Measurements from ENCODE around the gene STRN3.

The STRN3 gene

DNA sequence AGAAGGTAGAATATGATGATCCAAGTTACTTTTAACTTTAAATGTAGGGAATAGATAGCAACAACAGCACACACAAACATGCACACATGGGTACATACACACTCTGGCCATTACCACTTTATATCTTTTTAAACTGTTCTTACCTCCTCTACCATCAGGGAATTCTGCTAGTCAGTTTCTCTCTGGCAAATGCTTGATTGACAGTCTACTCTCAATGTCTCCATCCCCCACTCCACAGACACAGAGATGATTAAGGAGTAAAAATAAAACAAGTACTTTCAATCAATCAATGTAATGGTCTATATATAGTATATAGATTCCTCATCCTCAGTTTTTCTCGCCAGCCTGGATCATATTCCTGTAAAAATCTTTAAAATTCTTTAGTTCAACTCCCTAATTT, 16.1 kb upstream of the STRN3 start:
- Mint-ChIP-seq H3K27me3 (ENCODE audit: low read depth, poor library complexity) (no peaks in the 10 kb centered on the region), H3K27ac (peak overlapping the region; percentile 81), H3K9me3 (no peaks in the 10 kb centered on the region), H3K4me3 (no peak overlapping the region), H3K36me3 (ENCODE audit: low read depth) (peaks cover 7% of the 10 kb centered on the region), H3K4me1 (no peaks in the 10 kb centered on the region)
- DNase-seq = no peak
- TF ChIP-seq, protein P1, sequence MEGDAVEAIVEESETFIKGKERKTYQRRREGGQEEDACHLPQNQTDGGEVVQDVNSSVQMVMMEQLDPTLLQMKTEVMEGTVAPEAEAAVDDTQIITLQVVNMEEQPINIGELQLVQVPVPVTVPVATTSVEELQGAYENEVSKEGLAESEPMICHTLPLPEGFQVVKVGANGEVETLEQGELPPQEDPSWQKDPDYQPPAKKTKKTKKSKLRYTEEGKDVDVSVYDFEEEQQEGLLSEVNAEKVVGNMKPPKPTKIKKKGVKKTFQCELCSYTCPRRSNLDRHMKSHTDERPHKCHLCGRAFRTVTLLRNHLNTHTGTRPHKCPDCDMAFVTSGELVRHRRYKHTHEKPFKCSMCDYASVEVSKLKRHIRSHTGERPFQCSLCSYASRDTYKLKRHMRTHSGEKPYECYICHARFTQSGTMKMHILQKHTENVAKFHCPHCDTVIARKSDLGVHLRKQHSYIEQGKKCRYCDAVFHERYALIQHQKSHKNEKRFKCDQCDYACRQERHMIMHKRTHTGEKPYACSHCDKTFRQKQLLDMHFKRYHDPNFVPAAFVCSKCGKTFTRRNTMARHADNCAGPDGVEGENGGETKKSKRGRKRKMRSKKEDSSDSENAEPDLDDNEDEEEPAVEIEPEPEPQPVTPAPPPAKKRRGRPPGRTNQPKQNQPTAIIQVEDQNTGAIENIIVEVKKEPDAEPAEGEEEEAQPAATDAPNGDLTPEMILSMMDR (IDR thresholded peaks at IDR 0.05) = no peak

- Mint-ChIP-seq H3K4me3 (no peak overlapping the region), H3K36me3 (ENCODE audit: low read depth) (peaks cover 7% of the 10 kb centered on the region), H3K27me3 (ENCODE audit: low read depth, poor library complexity) (no peaks in the 10 kb centered on the region), H3K4me1 (no peaks in the 10 kb centered on the region), H3K27ac (no peak overlapping the region), H3K9me3 (no peaks in the 10 kb centered on the region)
- TF ChIP-seq, protein P1 (IDR thresholded peaks at IDR 0.05) = no peak
- no peak for DNase-seq
Observed at GRCh38 chr14:31038521-31039166, 12.5 kb upstream of the STRN3 start.

GRCh38 chr14:31037709-31038221, 11.6 kb upstream of the STRN3 start:
- peaks cover 7% of the 10 kb centered on the region for H3K36me3 Mint-ChIP-seq (ENCODE audit: low read depth)
- no peaks in the 10 kb centered on the region for H3K9me3 Mint-ChIP-seq
- TF ChIP-seq, protein P1 (IDR thresholded peaks at IDR 0.05) = no peak
- peaks cover 5% of the 10 kb centered on the region for H3K27me3 Mint-ChIP-seq (ENCODE audit: low read depth, poor library complexity)
- no peak overlapping the region for H3K4me3 Mint-ChIP-seq
- DNase-seq = no peak
- no peaks in the 10 kb centered on the region for H3K4me1 Mint-ChIP-seq
- no peak overlapping the region for H3K27ac Mint-ChIP-seq

- Mint-ChIP-seq H3K4me3 (no peak overlapping the region), H3K27me3 (ENCODE audit: low read depth, poor library complexity) (peaks cover 5% of the 10 kb centered on the region), H3K9me3 (no peaks in the 10 kb centered on the region), H3K4me1 (no peaks in the 10 kb centered on the region), H3K27ac (no peak overlapping the region), H3K36me3 (ENCODE audit: low read depth) (peaks cover 7% of the 10 kb centered on the region)
- no peak for DNase-seq
- TF ChIP-seq, protein P1 (IDR thresholded peaks at IDR 0.05) = no peak
Observed at GRCh38 chr14:31036552-31036951, 10.4 kb upstream of the STRN3 start.

DNA sequence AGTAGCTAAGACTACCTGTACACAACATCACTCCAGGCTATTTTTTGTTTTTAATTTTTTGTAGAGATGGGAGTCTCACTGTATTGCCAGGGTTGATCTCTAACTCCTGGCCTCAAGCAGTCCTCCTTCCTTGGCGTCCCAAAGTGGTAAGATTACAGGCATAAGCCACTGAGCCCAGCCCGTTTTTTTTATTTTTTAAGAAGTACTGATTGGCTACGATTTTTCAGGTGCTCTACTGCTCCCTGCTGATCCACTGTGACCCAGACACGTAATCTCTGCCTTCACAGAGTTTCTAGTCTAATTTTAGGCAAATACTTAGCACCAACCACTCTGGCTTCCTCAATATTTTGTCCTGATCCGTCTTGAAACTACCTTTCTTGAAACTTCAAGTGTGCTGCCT, 4.3 kb upstream of the STRN3 start:
- no peak overlapping the region for H3K4me3 Mint-ChIP-seq
- H3K9me3 Mint-ChIP-seq = no peaks in the 10 kb centered on the region
- H3K4me1 Mint-ChIP-seq = peaks cover 7% of the 10 kb centered on the region
- peaks cover 5% of the 10 kb centered on the region for H3K27me3 Mint-ChIP-seq (ENCODE audit: low read depth, poor library complexity)
- TF ChIP-seq, protein P1 (IDR thresholded peaks at IDR 0.05) = no peak
- no peaks in the 10 kb centered on the region for H3K36me3 Mint-ChIP-seq (ENCODE audit: low read depth)
- no peak overlapping the region for H3K27ac Mint-ChIP-seq
- DNase-seq = no peak

All from nephron progenitor cell (in vitro differentiated cells).